CD14-positive monocyte (primary cell): Measurements from ENCODE around the gene ST6GALNAC3. TPM values are rescaled to one million over a fixed set of nuclear protein-coding genes. Genes with fewer than 3 reads are reported as not detected.

Source experiments
- DNase-seq, 3 donors: peaks; one replicate each; pipeline ENCODE4 v3.0.0-alpha.2; 2011 to 2022
- H2AFZ ChIP-seq: 2 replicates; pipeline ENCODE4 v1.6.0; 2012; ENCODE audit warnings: mild to moderate bottlenecking, low read depth, low read length, inconsistent platforms; ENCODE audit not compliant: insufficient read depth, poor library complexity, severe bottlenecking
- H3K27ac ChIP-seq, 2 donors: 1 replicate in 1 of 2; 2 replicates in 1 of 2; pipeline ENCODE4 v1.5.1; 2012 to 2013; ENCODE audit warnings: low read length in 2 of 2, control low read depth in 1 of 2, inconsistent platforms in 1 of 2, low read depth in 1 of 2, mild to moderate bottlenecking in 1 of 2
- H3K27me3 ChIP-seq, 2 donors: one replicate each; pipeline versions ENCODE4 v1.6.0 to v1.6.1; 2011 to 2013; ENCODE audit warnings: low read length in 2 of 2; ENCODE audit not compliant: control insufficient read depth in 2 of 2, insufficient read depth in 2 of 2
- H3K36me3 ChIP-seq, 2 donors: replicated peaks in 1 of 2; 1 replicate in 1 of 2; 2 replicates in 1 of 2; pipeline versions ENCODE4 v1.5.1 to v1.6.1; 2012 to 2013; ENCODE audit warnings: low read length in 2 of 2, control low read depth in 1 of 2, inconsistent platforms in 1 of 2, mild to moderate bottlenecking in 1 of 2; ENCODE audit not compliant: insufficient read depth in 2 of 2, control insufficient read depth in 1 of 2
- H3K4me1 ChIP-seq, 2 donors: 1 replicate in 1 of 2; 2 replicates in 1 of 2; pipeline versions ENCODE4 v1.5.1 to v1.6.1; 2012 to 2013; ENCODE audit warnings: low read length in 2 of 2, control low read depth in 1 of 2, inconsistent platforms in 1 of 2, mild to moderate bottlenecking in 1 of 2, moderate library complexity in 1 of 2; ENCODE audit not compliant: insufficient read depth in 2 of 2, control insufficient read depth in 1 of 2
- H3K4me2 ChIP-seq: replicated peaks from 2 replicates; pipeline ENCODE3; 2012; ENCODE audit warnings: low read length, moderate library complexity, mild to moderate bottlenecking; ENCODE audit not compliant: poor library complexity, severe bottlenecking; ENCODE audit errors: extremely low read depth
- H3K4me3 ChIP-seq, 3 experiments: fragments of 200-600 bp in 1 of 3; sonication (generic) in 1 of 3; replicated peaks in 1 of 3; 1 replicate in 2 of 3; 2 replicates in 1 of 3; pipeline ENCODE4 v1.5.1; 2011 to 2013; ENCODE audit warnings: low read length in 3 of 3, mild to moderate bottlenecking in 3 of 3, control low read depth in 2 of 3, low read depth in 2 of 3, inconsistent platforms in 1 of 3, moderate library complexity in 1 of 3
- H3K79me2 ChIP-seq: 2 replicates; pipeline ENCODE4 v1.6.0; 2012; ENCODE audit warnings: mild to moderate bottlenecking, control low read depth, inconsistent platforms, low read length, moderate library complexity; ENCODE audit not compliant: insufficient read depth
- H3K9ac ChIP-seq: 2 replicates; pipeline ENCODE4 v1.6.0; 2017; ENCODE audit warnings: low read length, mild to moderate bottlenecking; ENCODE audit not compliant: insufficient read depth, poor library complexity, severe bottlenecking
- H3K9me3 ChIP-seq, 2 donors: replicated peaks in 1 of 2; 1 replicate in 1 of 2; 2 replicates in 1 of 2; pipeline versions ENCODE4 v1.5.1 to v1.6.1; 2012 to 2013; ENCODE audit warnings: low read length in 2 of 2, control low read depth in 1 of 2; ENCODE audit not compliant: control insufficient read depth in 1 of 2, insufficient read depth in 1 of 2
- H4K20me1 ChIP-seq: 2 replicates; pipeline ENCODE4 v1.6.0; 2012; ENCODE audit warnings: mild to moderate bottlenecking, low read length, control low read depth, moderate library complexity; ENCODE audit not compliant: insufficient read depth
- H3K27ac Mint-ChIP-seq, 7 donors: one replicate each; pipeline ENCODE4 v1.8.0; 2020; ENCODE audit warnings: mild to moderate bottlenecking in 7 of 7, mixed read lengths in 7 of 7, moderate library complexity in 6 of 7, inconsistent platforms in 2 of 7
- H3K27me3 Mint-ChIP-seq, 3 donors: one replicate each; pipeline ENCODE4 v1.8.0; 2021 to 2022; ENCODE audit warnings: low read depth in 3 of 3, mild to moderate bottlenecking in 3 of 3, mixed read lengths in 3 of 3, moderate library complexity in 3 of 3, inconsistent platforms in 1 of 3
- H3K36me3 Mint-ChIP-seq, 2 donors: one replicate each; pipeline ENCODE4 v1.8.0; 2020; ENCODE audit warnings: mixed read lengths in 2 of 2, inconsistent platforms in 1 of 2, mild to moderate bottlenecking in 1 of 2
- H3K4me1 Mint-ChIP-seq: one replicate; pipeline ENCODE4 v1.8.0; 2020; ENCODE audit warnings: mild to moderate bottlenecking, mixed read lengths
- H3K4me3 Mint-ChIP-seq, 2 donors: one replicate each; pipeline ENCODE4 v1.8.0; 2020; ENCODE audit warnings: mild to moderate bottlenecking in 2 of 2, mixed read lengths in 2 of 2, moderate library complexity in 1 of 2
- H3K9me3 Mint-ChIP-seq, 7 donors: one replicate each; pipeline ENCODE4 v1.8.0; 2020 to 2022; ENCODE audit warnings: mixed read lengths in 7 of 7, mild to moderate bottlenecking in 6 of 7, moderate library complexity in 6 of 7, inconsistent platforms in 2 of 7
- CTCF ChIP-seq: fragments of 200-600 bp; IDR thresholded peaks from one replicate; pipeline ENCODE4 v1.8.0; 2022; ENCODE audit warnings: antibody characterized with exemption, mild to moderate bottlenecking
- whole genome bisulfite sequencing: methylation state at CpG from one replicate; pipeline ENCODE4 v1.1.5; 2013; ENCODE audit warnings: missing lambda C conversion rate; ENCODE audit not compliant: insufficient coverage; 5-methylcytosine and 5-hydroxymethylcytosine counted together
- intact Hi-C, 2 donors: fragments of 100-400 bp; cut with micrococcal nuclease; formaldehyde crosslinking; loops; one replicate each; pipeline versions ENCODE4 v1.15.0 to v1.15.1; 2023
- polyA plus RNA-seq, 3 donors: library from polyadenylated mRNA; depleted of rRNA in 1 of 3; unstranded in 2 of 3; stranded (reverse) in 1 of 3; fragments of 300-500 nt in 2 of 3; fragments of >200 nt in 1 of 3; fragmentation: Illumina TruSeq in 2 of 3; gene quantifications; 1 replicate in 2 of 3; 2 replicates in 1 of 3; pipeline ENCODE4 v1.2.3, GENCODE V29; 2012 to 2021

The ST6GALNAC3 gene
- polyA plus RNA-seq, 3 donors: 6.5 to 9.2 (median 7.6) TPM

GRCh38 chr1:76465030-76465429 is 390.5 kb downstream of the ST6GALNAC3 start:
- Histone ChIP-seq H3K36me3 (no peaks in the 10 kb centered on the region), H3K4me2 (no peak overlapping the region), H3K9me3 (no peaks in the 10 kb centered on the region), H2AFZ (no peak overlapping the region), H3K27ac (no peak overlapping the region), H3K79me2 (no peaks in the 10 kb centered on the region), H3K4me1 (no peaks in the 10 kb centered on the region), H3K9ac (no peak overlapping the region), H4K20me1 (no peaks in the 10 kb centered on the region), H3K4me3 (no peak overlapping the region), H3K27me3 (no peaks in the 10 kb centered on the region)
- Mint-ChIP-seq H3K9me3 (peaks cover 0 to 2% (median 0%) of the 10 kb centered on the region in 7 donors), H3K4me3 (no peak overlapping the region), H3K27ac (no peak overlapping the region), H3K36me3 (no peaks in the 10 kb centered on the region), H3K4me1 (no peaks in the 10 kb centered on the region), H3K27me3 (peaks cover 0 to 2% (median 0%) of the 10 kb centered on the region in 3 donors)
- TF ChIP-seq CTCF: no peak
- no peak for DNase-seq
- intact Hi-C loops: no loop called here
- no CpG with 5 or more reads among the region's 2 CpGs for WGBS

GRCh38 chr1:76470166-76470565 is 395.6 kb downstream of the ST6GALNAC3 start:
- no peaks in the 10 kb centered on the region for H3K36me3 Mint-ChIP-seq
- peaks cover 0 to 7% (median 2%) of the 10 kb centered on the region in 7 donors for H3K9me3 Mint-ChIP-seq
- DNase-seq: no peak
- peaks cover 0 to 2% (median 0%) of the 10 kb centered on the region in 3 donors for H3K27me3 Mint-ChIP-seq
- no peak overlapping the region for H3K4me2 ChIP-seq
- H3K4me1 ChIP-seq: no peaks in the 10 kb centered on the region
- no peaks in the 10 kb centered on the region for H3K79me2 ChIP-seq
- H3K27ac Mint-ChIP-seq: no peak overlapping the region
- no peak overlapping the region for H3K4me3 ChIP-seq
- no peak overlapping the region for H3K27ac ChIP-seq
- no peaks in the 10 kb centered on the region for H3K9me3 ChIP-seq
- no peak overlapping the region for H3K4me3 Mint-ChIP-seq
- no peaks in the 10 kb centered on the region for H4K20me1 ChIP-seq
- no peaks in the 10 kb centered on the region for H3K4me1 Mint-ChIP-seq
- intact Hi-C loops: no loop called here
- TF ChIP-seq CTCF: no peak
- no CpG with 5 or more reads among the region's 1 CpG for WGBS
- no peak overlapping the region for H2AFZ ChIP-seq
- H3K36me3 ChIP-seq: no peaks in the 10 kb centered on the region
- no peak overlapping the region for H3K9ac ChIP-seq
- H3K27me3 ChIP-seq: no peaks in the 10 kb centered on the region
